HepG2 (cell line): ENCODE measurements around the gene RAB36. TPM values are rescaled to one million over a fixed set of nuclear protein-coding genes. Genes with fewer than 3 reads are reported as not detected.
A peak's percentile ranks its signal among the peaks of the same experiment; 100 is the strongest.

ENCODE experiments used
- ATAC-seq: fragments of 200-7000 bp; cut with Tn5 transposase; 3 replicates; pipeline ENCODE4 v1.9.1; 2020; ENCODE audit warnings: mild to moderate bottlenecking, moderate library complexity
- BruUV-seq: library from RNA; stranded (reverse); fragments of 400-500 nt; replicated peaks from 2 replicates; lab custom pipeline; 2021; lab: Mats Ljungman, UMichigan
- CTCF ChIA-PET: fragments of 300-600 bp; formaldehyde crosslinking; extraction: SDS; loops from one replicate; lab custom pipeline; 2021; ENCODE audit warnings: low total read pairs, inconsistent platforms, low intra/inter-chr PET ratio; lab: Yijun Ruan, JAX
- POLR2A ChIA-PET: fragments of 350-600 bp; sonication (Branson Sonifier 250); formaldehyde crosslinking; loops from one replicate; lab custom pipeline; 2020; ENCODE audit warnings: antibody characterized with exemption, inconsistent platforms; lab: Yijun Ruan, JAX
- DNase-seq: peaks from one replicate; pipeline ENCODE4 v3.0.0-alpha.2; 2015; ENCODE audit warnings: low spot score
- FAIRE-seq: peaks from 3 replicates; lab custom pipeline; 2011; peaks lifted over from hg19 to GRCh38; lab: Jason Lieb, UNC
- H2AFZ ChIP-seq: one replicate; pipeline ENCODE4 v1.6.1; 2011; ENCODE audit warnings: low read length, inconsistent platforms
- H3K27ac ChIP-seq: fragments of 300-600 bp; 3 replicates; pipeline ENCODE4 v1.8.0; 2011; ENCODE audit warnings: mixed run types, mild to moderate bottlenecking, mixed read lengths, low read length, inconsistent platforms; ENCODE audit not compliant: insufficient read depth; ENCODE audit errors: extremely low read length
- H3K27me3 ChIP-seq, 2 experiments: fragments of 200-600 bp in 1 of 2; 2 replicates in 1 of 2; 3 replicates in 1 of 2; pipeline versions ENCODE4 v1.6.0 to v1.8.0; 2011; ENCODE audit warnings: low read length in 2 of 2, mild to moderate bottlenecking in 2 of 2, moderate library complexity in 2 of 2, inconsistent platforms in 1 of 2; ENCODE audit not compliant: insufficient read depth in 2 of 2, control insufficient read depth in 1 of 2
- H3K36me3 ChIP-seq, 2 experiments: fragments of 200-600 bp in 1 of 2; replicated peaks in 1 of 2; 2 replicates in 1 of 2; 3 replicates in 1 of 2; pipeline versions ENCODE4 v1.5.1 to v1.8.0; 2011; ENCODE audit warnings: low read length in 2 of 2, inconsistent platforms in 1 of 2; ENCODE audit not compliant: insufficient read depth in 2 of 2, control insufficient read depth in 1 of 2
- H3K4me1 ChIP-seq: 2 replicates; pipeline ENCODE4 v1.5.1; 2012; ENCODE audit warnings: low read length, inconsistent platforms; ENCODE audit not compliant: insufficient read depth
- H3K4me2 ChIP-seq: 2 replicates; pipeline ENCODE4 v1.6.0; 2011; ENCODE audit warnings: low read depth, low read length, inconsistent platforms
- H3K4me3 ChIP-seq, 3 experiments: fragments of 200-600 bp in 1 of 3; sonication (generic), shearing (Covaris generic) in 1 of 3; replicated peaks in 1 of 3; 2 replicates each; pipeline ENCODE4 v1.5.1; 2011 to 2016; ENCODE audit warnings: low read length in 3 of 3, inconsistent platforms in 2 of 3, low read depth in 2 of 3, mild to moderate bottlenecking in 2 of 3, control low read depth in 1 of 3, mixed read lengths in 1 of 3; ENCODE audit not compliant: insufficient read depth in 1 of 3
- H3K79me2 ChIP-seq: one replicate; pipeline ENCODE4 v1.6.1; 2011; ENCODE audit warnings: low read length, inconsistent platforms; ENCODE audit not compliant: insufficient read depth
- H3K9ac ChIP-seq: 2 replicates; pipeline ENCODE4 v1.6.0; 2011; ENCODE audit warnings: mild to moderate bottlenecking, low read depth, low read length, inconsistent platforms; ENCODE audit not compliant: insufficient read depth
- H3K9me3 ChIP-seq: 2 replicates; pipeline ENCODE4 v1.5.1; 2012; ENCODE audit warnings: mild to moderate bottlenecking, low read length
- H4K20me1 ChIP-seq: 2 replicates; pipeline ENCODE4 v1.6.0; 2011; ENCODE audit warnings: inconsistent platforms, mild to moderate bottlenecking, low read length, moderate library complexity; ENCODE audit not compliant: insufficient read depth
- IRF1 ChIP-seq: sonication (generic); formaldehyde crosslinking; IDR thresholded peaks from 2 replicates; pipeline ENCODE4 v1.4.0; 2020; ENCODE audit warnings: low read depth, mild to moderate bottlenecking, missing genetic modification reagents
- MTA3 ChIP-seq: sonication (generic); formaldehyde crosslinking; IDR thresholded peaks from 2 replicates; pipeline ENCODE4 v1.4.0; 2020; ENCODE audit warnings: missing genetic modification reagents
- NFE2L1 ChIP-seq: sonication (generic); formaldehyde crosslinking; IDR thresholded peaks from 2 replicates; pipeline ENCODE4 v1.4.0; 2020; ENCODE audit warnings: missing genetic modification reagents, mild to moderate bottlenecking, borderline replicate concordance
- ZNF33B ChIP-seq: sonication (generic); formaldehyde crosslinking; IDR thresholded peaks from 2 replicates; pipeline ENCODE4 v1.5.1; 2020; ENCODE audit warnings: mild to moderate bottlenecking, missing genetic modification reagents
- WGBS: methylation state at CpG from one replicate; pipeline ENCODE4 v1.1.6; 2017; ENCODE audit warnings: low lambda C conversion rate; 5-methylcytosine and 5-hydroxymethylcytosine counted together
- in situ Hi-C: cut with HindIII; loops from 2 replicates; pipeline ENCODE4 v1.10.0; 2017; ENCODE audit warnings: low pct_unique_long_range_greater_than_20kb; ENCODE audit not compliant: extremely low pct_ligation_motif_present
- intact Hi-C: fragments of 100-400 bp; cut with micrococcal nuclease; formaldehyde crosslinking; loops from one replicate; pipeline ENCODE4 v1.10.0; 2022; ENCODE audit not compliant: unreplicated experiment
- polyA plus RNA-seq, 8 experiments: library from polyadenylated mRNA; depleted of rRNA in 3 of 8; stranded (reverse) in 7 of 8; unstranded in 1 of 8; fragments of >200 nt; fragmentation: Illumina TruSeq in 4 of 8; extraction: Trizol in 4 of 8; gene quantifications; 2 replicates each; pipeline versions ENCODE4 v1.2.1 to v1.2.3, GENCODE V29; 2011 to 2016; ENCODE audit warnings: low read depth in 4 of 8, missing spikeins in 1 of 8, mixed read lengths in 1 of 8; ENCODE audit not compliant: insufficient read depth in 1 of 8
- total RNA-seq, 5 experiments: library from RNA; depleted of rRNA; stranded (reverse); fragments of >200 nt; fragmentation: Illumina TruSeq; extraction: Trizol; gene quantifications; 2 replicates each; pipeline ENCODE4 v1.2.3, GENCODE V29; 2016; ENCODE audit warnings: low read depth in 1 of 5

Gene RAB36
- total and polyA plus RNA-seq, 2 of the 13 experiments (the other 11 are each of a cell fraction or from before 2014, with no cell fraction given) = 0.24 to 0.86 TPM

GRCh38 chr22:23124611-23125511 is 20.4 kb upstream of the RAB36 start:
- TF ChIP-seq MTA3 (CRISPR knock-in tag) (no peak), IRF1 (no peak), NFE2L1 (no peak), ZNF33B (CRISPR knock-in tag) (no peak)
- TSS peak; percentile 50 for BruUV-seq
- H3K4me2 ChIP-seq = no peak overlapping the region
- no peaks in the 10 kb centered on the region for H4K20me1 ChIP-seq
- H3K9me3 ChIP-seq = no peaks in the 10 kb centered on the region
- FAIRE-seq = no peak
- no peak overlapping the region for H3K4me3 ChIP-seq
- intact Hi-C loops (loop anchor here (10.0 kb wide), 1 partner anchor 50 kb away; the partner anchor contains the start of gene GNAZ), in situ Hi-C loops (loop anchor here (5.0 to 10.0 kb wide), 2 partner anchors 168 to 280 kb away; no protein-coding TSS in a partner anchor)
- ChIA-PET POLR2A (no interaction called here), CTCF (interaction anchor here (1.2 kb wide), 1 partner anchor 166 kb away, joined by 5 read pairs; no protein-coding TSS in a partner anchor)
- no peaks in the 10 kb centered on the region for H3K27me3 ChIP-seq
- no peak for ATAC-seq
- no peaks in the 10 kb centered on the region for H3K79me2 ChIP-seq
- H3K4me1 ChIP-seq = peaks cover 7% of the 10 kb centered on the region
- H2AFZ ChIP-seq = no peak overlapping the region
- H3K9ac ChIP-seq = no peak overlapping the region
- DNase-seq = no peak
- peaks cover 2 to 4% of the 10 kb centered on the region in 2 experiments; a peak in 2 of 5 replicates for H3K36me3 ChIP-seq
- 95% methylated on average over 19 of the region's 19 CpGs for WGBS
- no peak overlapping the region for H3K27ac ChIP-seq
